Colon (tissue), 2 donors: Measurements from ENCODE around the gene TATDN3.
"Not testable (repeated sequence)": the region's sequence is repeated elsewhere in the genome, so short reads cannot be mapped to it uniquely, and the experiment has no call there.

Experiments used
- FAIRE-seq: peaks from 2 replicates; lab custom pipeline; 2012; peaks lifted over from hg19 to GRCh38; lab: Jason Lieb, UNC
- donor health status: control.
- donor health status: control.

The TATDN3 gene

GRCh38 chr1:212791676-212792395 lies at the start of gene TATDN3, which contains the start of gene NSL1:
Gene TATDN3 (plus strand): TSS chr1:212791894. CDS start chr1:212791922, 28 bp downstream.
Gene NSL1 (minus strand): TSS chr1:212791777. CDS start chr1:212791763, 14 bp downstream.
- no peak for FAIRE-seq

GRCh38 chr1:212743901-212744475 lies 47.7 kb upstream of the TATDN3 start:
- FAIRE-seq, result no peak

DNA sequence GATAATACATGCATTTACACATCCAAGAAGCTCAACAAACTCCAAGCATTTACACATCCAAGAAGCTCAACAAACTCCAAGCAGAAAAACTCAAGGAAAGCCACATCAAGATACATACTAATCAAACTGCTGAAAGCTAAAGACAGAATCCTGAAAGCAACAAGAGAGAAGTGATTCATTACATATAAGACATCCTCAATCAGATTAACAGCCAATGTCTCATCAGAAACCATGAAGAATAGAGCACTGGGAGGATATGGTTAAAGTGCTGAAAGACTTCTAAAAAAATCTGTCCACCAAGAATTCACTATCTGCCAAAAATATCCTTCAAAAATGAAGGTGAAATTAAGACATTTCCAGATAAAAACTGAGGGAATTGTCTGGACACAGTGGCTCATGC lies 46.4 kb upstream of the TATDN3 start:
- no peak for FAIRE-seq

DNA sequence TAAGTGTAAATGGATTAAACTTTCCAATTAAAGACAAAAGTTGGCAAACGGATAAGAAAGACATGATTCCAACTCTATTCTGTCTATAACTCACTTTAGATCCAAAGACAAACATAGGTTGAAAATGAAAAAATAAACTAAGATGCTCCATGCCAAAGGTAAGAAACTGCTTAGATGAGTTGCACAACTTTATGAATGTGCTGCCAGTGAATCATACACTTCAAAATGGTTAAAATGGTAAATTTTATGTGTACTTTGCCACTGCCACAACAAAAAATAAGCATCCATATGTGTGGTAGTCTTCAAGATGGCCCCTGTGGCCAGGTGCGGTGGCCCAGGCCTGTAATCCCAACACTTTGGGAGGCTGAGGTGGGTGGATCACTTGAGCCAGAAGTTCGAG lies 45.1 kb upstream of the TATDN3 start:
- FAIRE-seq, result no peak

GRCh38 chr1:212749821-212750535 lies 41.7 kb upstream of the TATDN3 start:
- FAIRE-seq, result no peak

DNA sequence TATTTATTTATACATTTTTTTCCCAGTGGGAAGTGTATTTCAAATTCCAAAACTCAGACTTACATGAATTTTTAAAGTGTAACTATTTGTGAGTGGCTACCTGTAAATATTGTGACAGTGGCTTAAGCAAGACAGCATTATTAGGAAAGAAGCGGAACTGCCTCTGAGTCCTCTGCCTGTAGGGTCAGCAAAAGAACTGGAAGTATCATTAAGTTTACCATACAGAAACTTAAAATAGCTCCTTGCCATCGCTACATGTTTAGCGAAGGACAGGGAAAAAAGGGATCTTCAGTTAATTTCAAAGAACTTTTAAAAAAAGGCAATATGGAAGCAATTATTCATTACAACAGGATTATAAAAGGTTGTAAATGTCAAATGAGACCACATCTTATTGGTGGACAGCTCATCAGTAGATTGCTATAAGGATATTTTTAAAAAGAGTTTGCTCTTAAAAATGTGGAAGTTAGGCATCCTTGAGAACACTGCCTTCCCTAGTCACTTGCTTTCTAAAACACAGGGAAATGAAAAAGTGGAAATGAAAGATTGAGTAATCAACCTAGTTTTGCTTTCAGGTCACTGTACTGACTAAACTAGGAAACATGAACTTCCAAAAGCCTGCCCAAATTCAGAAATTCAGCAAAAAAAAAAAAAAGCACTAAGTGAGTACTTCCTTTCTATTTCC lies 39.3 kb upstream of the TATDN3 start:
- FAIRE-seq, result no peak

DNA sequence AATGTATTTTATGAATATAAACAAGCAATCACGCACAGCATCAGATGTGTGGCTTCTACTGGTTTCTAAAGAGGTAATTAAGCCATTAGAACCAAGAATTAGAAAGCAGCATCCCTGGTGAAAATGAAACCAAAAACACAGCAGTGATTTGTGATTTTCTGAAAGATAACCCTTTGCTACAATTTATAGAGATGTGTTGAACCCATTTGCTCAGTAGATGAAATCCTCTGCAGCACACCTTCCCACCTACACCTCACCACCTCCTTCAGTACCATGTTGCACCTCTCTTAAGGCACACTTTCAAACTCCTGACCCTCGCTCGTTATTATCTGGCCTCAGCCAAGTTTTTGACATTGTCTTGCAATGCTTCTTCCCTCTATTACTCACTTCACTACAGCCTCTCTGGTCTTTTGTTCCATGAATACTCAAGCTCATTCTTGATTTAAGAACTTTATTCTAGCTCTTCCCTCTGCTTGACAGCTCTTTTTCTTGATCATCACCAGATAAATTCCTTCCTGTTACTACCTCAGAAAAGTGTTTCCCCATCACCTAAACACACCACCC lies 38.7 kb upstream of the TATDN3 start:
- no peak for FAIRE-seq

GRCh38 chr1:212753749-212754148 lies 37.9 kb upstream of the TATDN3 start:
- no peak for FAIRE-seq

GRCh38 chr1:212754193-212754592 lies 37.5 kb upstream of the TATDN3 start:
- FAIRE-seq, result no peak

DNA sequence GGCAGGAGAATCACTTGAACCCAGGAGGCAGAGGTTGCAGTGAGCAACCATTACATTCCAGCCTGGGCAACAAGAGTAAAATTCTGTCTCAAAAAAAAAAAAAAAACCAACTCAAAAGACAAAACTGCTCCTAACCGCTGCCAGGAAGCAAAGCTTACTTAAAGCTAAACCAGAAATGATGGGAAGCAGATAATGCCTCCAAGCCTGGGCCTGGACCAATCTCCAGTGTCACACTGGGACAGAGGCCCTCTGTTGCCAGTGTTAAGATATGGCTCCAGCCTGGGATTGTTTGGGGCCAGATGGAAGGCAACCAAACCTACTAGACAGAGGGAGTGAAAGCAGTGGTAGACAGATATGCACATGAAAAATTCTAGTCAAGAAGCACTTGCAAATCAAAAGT lies 37.0 kb upstream of the TATDN3 start:
- no peak for FAIRE-seq

DNA sequence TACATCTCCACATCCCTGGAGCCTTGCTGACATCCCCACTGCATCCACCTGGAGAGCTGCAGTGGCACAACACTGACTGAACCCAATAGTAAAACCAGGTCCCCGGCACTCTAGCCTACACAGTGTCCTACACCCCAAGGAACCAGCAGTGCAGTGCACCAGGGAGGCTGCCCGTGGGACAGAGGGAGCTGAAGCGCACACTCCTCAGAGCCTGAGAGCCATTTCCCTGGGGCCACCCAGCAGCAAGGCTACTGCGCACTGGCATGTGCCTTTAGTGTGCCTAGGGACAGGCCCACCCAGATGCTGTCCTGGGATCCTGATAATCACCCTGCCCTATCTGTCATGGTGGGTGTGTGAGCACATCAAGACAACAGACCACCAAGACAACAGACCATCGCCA lies 32.0 kb upstream of the TATDN3 start:
- FAIRE-seq, result no peak

DNA sequence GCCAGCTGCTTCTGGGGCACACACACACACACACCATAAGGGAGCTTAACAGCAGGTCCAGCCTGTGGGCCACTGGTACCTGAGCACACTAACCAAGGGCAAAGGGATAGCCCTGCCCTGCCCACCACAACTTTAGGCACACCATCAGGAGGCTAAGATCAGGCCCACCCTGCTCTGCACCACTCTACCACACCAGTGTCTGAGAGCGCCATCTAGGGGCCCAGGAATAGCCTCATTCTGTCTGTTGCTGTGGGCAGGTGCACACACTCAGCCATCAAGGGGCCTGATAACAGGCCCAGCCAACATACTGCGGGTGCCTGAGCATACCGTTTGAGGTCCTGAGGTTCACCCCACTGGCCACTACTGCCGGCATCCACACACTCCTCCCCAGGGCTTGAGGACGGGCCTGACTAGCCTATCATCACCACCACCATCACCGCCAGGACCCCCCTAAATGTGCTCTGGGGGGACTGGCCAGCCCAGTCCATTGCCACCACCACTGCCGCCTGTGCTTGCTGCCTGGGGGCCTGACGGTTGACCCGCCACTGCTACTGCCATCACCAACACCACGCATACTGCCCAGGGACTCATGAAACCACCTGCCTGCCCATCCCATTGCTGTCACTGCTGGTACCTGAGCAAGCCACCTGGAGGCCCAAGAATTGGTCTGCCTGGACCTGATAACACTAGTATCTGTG lies 31.4 kb upstream of the TATDN3 start:
- FAIRE-seq, result no peak

GRCh38 chr1:212762234-212762633 lies 29.5 kb upstream of the TATDN3 start:
- no peak for FAIRE-seq

DNA sequence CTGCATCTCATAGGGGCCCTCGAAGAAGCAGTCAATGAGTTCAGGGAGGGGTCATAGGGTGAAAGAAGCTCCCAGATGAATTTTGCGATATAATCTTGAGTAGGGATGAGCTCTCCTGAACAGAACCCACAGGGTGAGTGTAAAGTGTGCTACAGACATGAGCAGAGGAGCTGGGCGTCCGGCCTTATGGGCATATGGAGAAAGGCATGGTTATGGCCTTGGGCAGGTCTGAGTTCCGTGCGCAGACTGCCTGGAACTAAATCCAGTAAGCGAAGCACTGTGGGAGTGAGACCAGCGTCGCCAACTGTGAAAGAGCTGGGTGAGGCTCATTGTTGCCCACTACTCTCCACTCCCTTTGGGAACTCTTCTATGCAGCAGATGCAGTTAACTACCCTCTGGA lies 28.9 kb upstream of the TATDN3 start:
- no peak for FAIRE-seq

DNA sequence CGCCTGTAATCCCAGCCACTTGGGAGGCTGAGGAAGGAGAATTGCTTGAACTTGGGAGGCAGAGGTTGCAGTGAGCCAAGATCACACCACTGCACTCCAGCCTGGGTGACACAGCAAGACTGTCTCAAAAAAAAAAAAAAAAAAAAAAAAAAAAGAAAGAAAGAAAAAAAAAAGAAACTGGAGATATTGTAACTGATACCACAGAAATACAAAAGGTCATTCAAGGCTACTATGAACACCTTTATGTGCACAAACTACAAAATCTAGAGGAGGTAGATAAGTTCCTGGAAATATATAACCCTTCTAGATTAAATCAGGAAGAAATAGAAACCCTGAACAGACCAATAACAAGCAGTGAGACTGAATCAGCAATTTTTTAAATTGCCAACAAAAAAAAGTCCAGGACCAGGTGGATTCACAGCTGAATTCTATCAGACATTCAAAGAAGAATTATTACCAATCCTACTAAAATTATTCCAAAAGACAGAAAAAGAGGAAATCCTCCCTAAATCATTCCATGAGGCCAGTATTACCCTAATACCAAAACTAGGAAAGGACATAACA lies 26.9 kb upstream of the TATDN3 start:
- not testable (repeated sequence) for FAIRE-seq

- not testable (repeated sequence) for FAIRE-seq
Observed at GRCh38 chr1:212766825-212767224, 24.9 kb upstream of the TATDN3 start.

GRCh38 chr1:212769459-212770167 lies 22.1 kb upstream of the TATDN3 start:
- FAIRE-seq, result no peak

DNA sequence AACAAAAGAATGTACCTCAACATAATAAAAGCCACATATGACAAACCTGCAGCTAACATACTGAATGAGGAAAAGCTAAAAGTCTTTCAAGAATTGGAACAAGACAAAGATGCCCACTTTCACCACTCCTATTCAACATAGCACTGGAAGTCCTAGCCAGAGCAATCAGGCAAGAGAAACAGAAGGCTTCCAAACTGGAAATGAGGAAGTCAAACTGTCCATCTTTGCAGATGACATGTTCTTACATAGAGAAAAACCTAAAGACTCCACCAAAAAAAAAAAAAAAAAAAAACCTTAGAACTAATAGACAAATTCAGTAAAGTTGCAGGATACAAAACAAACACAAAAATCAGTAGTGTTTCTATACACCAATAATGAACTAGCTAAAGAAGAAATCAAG lies 20.4 kb upstream of the TATDN3 start:
- FAIRE-seq, result no peak

DNA sequence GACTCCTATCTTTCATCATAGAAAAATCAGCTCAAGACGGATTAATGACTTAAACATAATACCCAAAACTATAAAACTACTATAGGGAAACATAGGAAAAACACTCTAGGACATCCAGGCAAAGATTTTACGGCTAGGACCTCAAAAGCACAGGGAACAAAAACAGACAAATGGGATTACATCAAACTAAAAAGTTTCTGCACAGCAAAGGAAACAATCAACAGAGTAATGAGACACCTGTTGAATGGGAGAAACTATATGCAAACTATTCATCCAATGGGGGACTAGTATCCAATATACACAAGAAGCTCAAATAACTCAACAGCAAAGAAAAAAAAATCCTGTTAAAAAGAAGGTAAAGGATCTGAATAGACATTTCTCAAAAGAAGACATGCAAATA lies 18.7 kb upstream of the TATDN3 start:
- no peak for FAIRE-seq

- no peak for FAIRE-seq
Observed at GRCh38 chr1:212774584-212774983, 17.1 kb upstream of the TATDN3 start.

DNA sequence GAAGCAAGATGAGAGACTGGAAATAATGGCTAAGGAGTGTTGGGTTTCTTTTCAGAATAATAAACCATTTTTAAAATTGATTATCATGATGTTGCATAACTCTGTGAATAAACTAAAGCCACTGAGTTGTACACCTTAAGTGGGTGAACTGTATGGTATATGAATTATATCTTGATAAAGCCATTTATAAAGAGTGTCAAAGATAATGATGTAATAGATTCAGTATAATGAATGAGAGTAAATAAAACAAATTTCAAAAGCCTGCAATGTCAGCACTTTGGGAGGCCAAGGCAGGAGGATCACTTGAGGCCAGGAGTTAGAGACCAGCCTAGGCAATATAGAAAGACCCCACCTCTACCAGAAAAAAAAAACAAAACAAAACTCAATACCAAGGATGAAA lies 16.5 kb upstream of the TATDN3 start:
- FAIRE-seq, result no peak
